Endothelial cell of umbilical vein (primary cell): ENCODE measurements around the gene C22orf39. TPM values are rescaled to one million over a fixed set of nuclear protein-coding genes. Genes with fewer than 3 reads are reported as not detected.

Experiments
- BruUV-seq: library from RNA; stranded (reverse); fragments of 400-500 nt; replicated peaks from 2 replicates; lab custom pipeline; 2021; lab: Mats Ljungman, UMichigan
- CTCF ChIA-PET: fragments of 300-600, 350-600 bp; sonication (Branson Sonifier 250); formaldehyde crosslinking; loops from one replicate; lab custom pipeline; 2021; ENCODE audit warnings: antibody characterized with exemption, inconsistent platforms; lab: Charles Lee
- POLR2A ChIA-PET: fragments of 300-600, 350-600 bp; sonication (Branson Sonifier 250); formaldehyde crosslinking; loops from one replicate; lab custom pipeline; 2021; ENCODE audit warnings: antibody characterized with exemption, inconsistent platforms; lab: Charles Lee
- DNase-seq: peaks from one replicate; pipeline ENCODE4 v3.0.0-alpha.2; 2011; ENCODE audit warnings: low read depth, low spot score
- FAIRE-seq: peaks from 2 replicates; lab custom pipeline; 2011; peaks lifted over from hg19 to GRCh38; lab: Jason Lieb, UNC
- H2AFZ ChIP-seq: 2 replicates; pipeline ENCODE4 v1.6.0; 2012; ENCODE audit warnings: low read depth, low read length, control low read depth, inconsistent platforms
- H3K27ac ChIP-seq: 2 replicates; pipeline ENCODE4 v1.5.1; 2011; ENCODE audit warnings: low read depth, mild to moderate bottlenecking, control low read depth, low read length, moderate library complexity; ENCODE audit not compliant: insufficient read depth
- H3K27me3 ChIP-seq, 2 experiments: 2 replicates each; pipeline versions ENCODE4 v1.6.0 to v1.6.1; 2011; ENCODE audit warnings: low read length in 2 of 2, mixed read lengths in 1 of 2; ENCODE audit not compliant: control insufficient read depth in 2 of 2, insufficient read depth in 2 of 2
- H3K36me3 ChIP-seq, 2 experiments: 2 replicates in 1 of 2; 3 replicates in 1 of 2; pipeline ENCODE4 v1.5.1; 2011; ENCODE audit warnings: low read length in 2 of 2, mild to moderate bottlenecking in 1 of 2, moderate library complexity in 1 of 2; ENCODE audit not compliant: control insufficient read depth in 2 of 2, insufficient read depth in 2 of 2; ENCODE audit errors: extremely low read depth in 1 of 2
- H3K4me1 ChIP-seq: 3 replicates; pipeline ENCODE4 v1.5.1; 2011; ENCODE audit warnings: mild to moderate bottlenecking, low read length; ENCODE audit not compliant: control insufficient read depth, insufficient read depth; ENCODE audit errors: extremely low read depth
- H3K4me2 ChIP-seq: 2 replicates; pipeline ENCODE4 v1.6.1; 2011; ENCODE audit warnings: low read length, control low read depth, mixed read lengths; ENCODE audit not compliant: insufficient read depth
- H3K4me3 ChIP-seq, 3 experiments: fragments of 200-600 bp in 1 of 3; sonication (generic), shearing (Covaris generic) in 1 of 3; replicated peaks in 1 of 3; 2 replicates each; pipeline ENCODE4 v1.5.1; 2011 to 2016; ENCODE audit warnings: control low read depth in 3 of 3, low read length in 3 of 3, mild to moderate bottlenecking in 2 of 3, inconsistent platforms in 1 of 3, low read depth in 1 of 3, moderate library complexity in 1 of 3; ENCODE audit not compliant: insufficient read depth in 1 of 3
- H3K79me2 ChIP-seq: 2 replicates; pipeline ENCODE4 v1.6.0; 2012; ENCODE audit warnings: low read length, inconsistent platforms; ENCODE audit not compliant: control insufficient read depth, insufficient read depth
- H3K9ac ChIP-seq: replicated peaks from 2 replicates; pipeline ENCODE3; 2011; ENCODE audit warnings: low read length, control low read depth; ENCODE audit not compliant: insufficient read depth; ENCODE audit errors: extremely low read depth
- H3K9me1 ChIP-seq: replicated peaks from 3 replicates; pipeline ENCODE4 v1.6.0; 2011; ENCODE audit warnings: mild to moderate bottlenecking, low read length; ENCODE audit not compliant: control insufficient read depth, insufficient read depth; ENCODE audit errors: extremely low read depth
- H3K9me3 ChIP-seq: replicated peaks from 2 replicates; pipeline ENCODE4 v1.5.1; 2012; ENCODE audit warnings: low read length, inconsistent platforms; ENCODE audit not compliant: control insufficient read depth, insufficient read depth
- H4K20me1 ChIP-seq: replicated peaks from 2 replicates; pipeline ENCODE3; 2011; ENCODE audit warnings: mild to moderate bottlenecking, low read length; ENCODE audit not compliant: control insufficient read depth, insufficient read depth; ENCODE audit errors: extremely low read depth
- EZH2 ChIP-seq: IDR thresholded peaks from 2 replicates; pipeline ENCODE4 v1.6.1; 2012; ENCODE audit warnings: borderline replicate concordance, low read depth, mild to moderate bottlenecking, moderate library complexity, low read length, inconsistent platforms; ENCODE audit not compliant: severe bottlenecking
- FOS ChIP-seq: IDR thresholded peaks from 2 replicates; pipeline ENCODE4 v1.6.1; 2011; ENCODE audit warnings: mild to moderate bottlenecking, low read length, moderate library complexity, borderline replicate concordance; ENCODE audit not compliant: insufficient read depth
- GATA2 ChIP-seq: IDR thresholded peaks from 2 replicates; pipeline ENCODE4 v1.7.0; 2011; ENCODE audit warnings: low read depth, mild to moderate bottlenecking, moderate library complexity, mixed read lengths, low read length; ENCODE audit not compliant: insufficient read length, insufficient read depth
- JUN ChIP-seq: IDR thresholded peaks from 2 replicates; pipeline ENCODE4 v1.6.1; 2011; ENCODE audit warnings: borderline replicate concordance, low read depth; ENCODE audit not compliant: insufficient read length, insufficient read depth
- MYC ChIP-seq: IDR thresholded peaks from one replicate; pipeline ENCODE4 v1.6.1; 2011; ENCODE audit warnings: mild to moderate bottlenecking, low read depth, low read length
- POLR2A ChIP-seq: IDR thresholded peaks from 2 replicates; pipeline ENCODE4 v1.6.1; 2012; ENCODE audit warnings: low read depth, mild to moderate bottlenecking, control low read depth, low read length
- POLR2AphosphoS5 ChIP-seq: IDR thresholded peaks from 2 replicates; pipeline ENCODE4 v1.6.1; 2012; ENCODE audit warnings: low read depth, mild to moderate bottlenecking, control low read depth, low read length, moderate library complexity; ENCODE audit not compliant: insufficient read depth
- dilution Hi-C: fragments of 300-500 bp; cut with MboI; formaldehyde crosslinking; loops from one replicate; pipeline ENCODE4 v1.15.0; 2019; ENCODE audit warnings: low sequenced_read_pairs; ENCODE audit not compliant: extremely low pct_ligation_motif_present
- intact Hi-C: fragments of 100-400 bp; cut with micrococcal nuclease; formaldehyde crosslinking; loops from one replicate; pipeline ENCODE4 v1.10.0; 2022
- polyA plus RNA-seq, 4 experiments: library from polyadenylated mRNA; depleted of rRNA in 3 of 4; stranded (reverse) in 3 of 4; unstranded in 1 of 4; fragments of >200 nt; gene quantifications; 2 replicates each; pipeline versions ENCODE4 v1.2.1 to v1.2.3, GENCODE V29; 2011 to 2012; ENCODE audit warnings: missing spikeins in 1 of 4
- total RNA-seq: library from RNA; stranded (reverse); gene quantifications from 2 replicates; pipeline ENCODE4 v1.2.3, GENCODE V29; 2021
- TF ChIP-seq, protein P1 (sequence below): IDR thresholded peaks from 2 replicates; pipeline ENCODE4 v1.6.1; 2011; ENCODE audit not compliant: insufficient read depth, insufficient read length
- TF ChIP-seq, protein P2 (sequence below), 2 donors: IDR thresholded peaks; 1 replicate in 1 of 2; 2 replicates in 1 of 2; pipeline ENCODE4 v1.5.1; 2011; ENCODE audit warnings: low read length in 2 of 2, mild to moderate bottlenecking in 2 of 2, moderate library complexity in 2 of 2, control low read depth in 1 of 2, inconsistent platforms in 1 of 2, low read depth in 1 of 2; ENCODE audit not compliant: insufficient read depth in 1 of 2; ENCODE audit errors: extremely low read depth in 1 of 2

C22orf39 gene
- total and polyA plus RNA-seq, 2 donors (not counting 3 experiments of a cell fraction or from before 2014, with no cell fraction given), result 26.1 to 28.0 TPM

DNA sequence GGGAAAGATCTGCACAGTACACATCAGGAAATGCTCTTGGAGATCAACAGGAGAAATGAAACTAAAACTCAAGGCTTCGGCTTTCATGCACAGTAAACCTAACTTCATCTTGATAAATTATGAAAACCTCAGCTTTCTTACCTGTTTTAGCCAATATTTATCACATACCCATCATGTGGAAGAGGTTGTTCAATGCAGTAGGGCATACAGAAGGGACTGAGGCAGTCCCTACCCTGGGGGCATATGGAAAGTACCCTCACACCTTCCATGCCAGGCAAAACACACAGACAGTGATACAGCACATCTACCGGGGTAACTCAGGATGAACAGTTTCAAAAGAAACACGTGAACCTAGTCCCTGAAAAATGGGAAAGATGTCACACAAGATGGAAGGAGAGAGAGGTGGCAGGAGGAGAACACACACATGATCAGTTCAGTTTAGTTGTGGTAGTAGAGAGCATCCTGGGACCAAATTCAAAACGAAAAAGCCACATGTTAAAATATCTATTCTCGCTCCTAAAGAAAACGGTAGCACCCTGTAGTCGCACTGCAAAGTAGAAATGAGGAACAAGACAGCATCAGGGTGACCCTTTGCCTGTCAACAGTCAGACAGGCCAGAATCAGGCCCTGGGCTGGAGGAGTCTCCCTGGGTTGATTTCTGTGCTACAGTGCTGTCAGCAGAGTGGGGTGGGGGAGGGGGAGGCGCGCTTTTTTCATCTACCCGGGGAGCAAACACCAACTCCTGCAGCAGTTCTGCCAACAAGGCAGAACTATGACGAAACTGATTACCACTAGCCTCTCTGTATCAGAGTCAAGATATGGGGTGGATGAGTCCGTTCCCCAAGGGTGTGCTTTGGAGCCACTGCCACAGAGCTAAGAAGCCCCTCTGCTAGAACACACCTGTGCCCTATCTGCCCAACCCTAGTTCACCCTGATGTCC, 17.3 kb downstream of the C22orf39 start:
- Histone ChIP-seq H3K4me1 (peaks cover 17% of the 10 kb centered on the region), H3K4me2 (peak overlapping the region; percentile 86), H3K27me3 (no peaks in the 10 kb centered on the region), H3K4me3 (peak overlapping the region; percentile 41 to 86 (median 69)), H3K9ac (peak overlapping the region; percentile 68), H3K79me2 (peaks cover 63% of the 10 kb centered on the region), H3K9me1 (no peaks in the 10 kb centered on the region), H3K9me3 (no peaks in the 10 kb centered on the region), H3K36me3 (peaks cover 2 to 3% of the 10 kb centered on the region in 2 experiments), H2AFZ (no peak overlapping the region), H3K27ac (no peak overlapping the region), H4K20me1 (no peaks in the 10 kb centered on the region)
- peak; percentile 62 for FAIRE-seq
- ChIA-PET CTCF (interaction anchor here (1.0 to 2.1 kb wide), 3 partner anchors 40 to 200 kb away, joined by 3 to 6 read pairs (median 3); no protein-coding TSS in a partner anchor), POLR2A (no interaction called here)
- TF ChIP-seq JUN (no peak), FOS (no peak), MYC (no peak), POLR2A (no peak), EZH2 (no peak), POLR2AphosphoS5 (no peak), GATA2 (no peak)
- TF ChIP-seq, protein P1, sequence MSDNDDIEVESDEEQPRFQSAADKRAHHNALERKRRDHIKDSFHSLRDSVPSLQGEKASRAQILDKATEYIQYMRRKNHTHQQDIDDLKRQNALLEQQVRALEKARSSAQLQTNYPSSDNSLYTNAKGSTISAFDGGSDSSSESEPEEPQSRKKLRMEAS, result no peak
- TF ChIP-seq, protein P2, sequence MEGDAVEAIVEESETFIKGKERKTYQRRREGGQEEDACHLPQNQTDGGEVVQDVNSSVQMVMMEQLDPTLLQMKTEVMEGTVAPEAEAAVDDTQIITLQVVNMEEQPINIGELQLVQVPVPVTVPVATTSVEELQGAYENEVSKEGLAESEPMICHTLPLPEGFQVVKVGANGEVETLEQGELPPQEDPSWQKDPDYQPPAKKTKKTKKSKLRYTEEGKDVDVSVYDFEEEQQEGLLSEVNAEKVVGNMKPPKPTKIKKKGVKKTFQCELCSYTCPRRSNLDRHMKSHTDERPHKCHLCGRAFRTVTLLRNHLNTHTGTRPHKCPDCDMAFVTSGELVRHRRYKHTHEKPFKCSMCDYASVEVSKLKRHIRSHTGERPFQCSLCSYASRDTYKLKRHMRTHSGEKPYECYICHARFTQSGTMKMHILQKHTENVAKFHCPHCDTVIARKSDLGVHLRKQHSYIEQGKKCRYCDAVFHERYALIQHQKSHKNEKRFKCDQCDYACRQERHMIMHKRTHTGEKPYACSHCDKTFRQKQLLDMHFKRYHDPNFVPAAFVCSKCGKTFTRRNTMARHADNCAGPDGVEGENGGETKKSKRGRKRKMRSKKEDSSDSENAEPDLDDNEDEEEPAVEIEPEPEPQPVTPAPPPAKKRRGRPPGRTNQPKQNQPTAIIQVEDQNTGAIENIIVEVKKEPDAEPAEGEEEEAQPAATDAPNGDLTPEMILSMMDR (IDR thresholded peaks at IDR 0.05; ENCODE audit: extremely low read depth in 1 of 2, insufficient read depth in 1 of 2, low read depth in 1 of 2, low read length in 2 of 2), result no peak
- intact Hi-C loops, result no loop called here
- TSS peak; percentile 23 for BruUV-seq
- peak; percentile 16 for DNase-seq
- dilution Hi-C loops, result no loop called here
